HL-60/S4 treated with retinoic acid at 250 ng/mL for 4 days and 3 days (cell line): ENCODE results near the gene EIF3I.

Experiments used
- in situ Hi-C: fragments of 300-500 bp; cut with MboI; formaldehyde crosslinking; loops from 2 replicates; pipeline ENCODE4 v1.7.0; 2022; ENCODE audit warnings: low sequenced_read_pairs

EIF3I gene

DNA sequence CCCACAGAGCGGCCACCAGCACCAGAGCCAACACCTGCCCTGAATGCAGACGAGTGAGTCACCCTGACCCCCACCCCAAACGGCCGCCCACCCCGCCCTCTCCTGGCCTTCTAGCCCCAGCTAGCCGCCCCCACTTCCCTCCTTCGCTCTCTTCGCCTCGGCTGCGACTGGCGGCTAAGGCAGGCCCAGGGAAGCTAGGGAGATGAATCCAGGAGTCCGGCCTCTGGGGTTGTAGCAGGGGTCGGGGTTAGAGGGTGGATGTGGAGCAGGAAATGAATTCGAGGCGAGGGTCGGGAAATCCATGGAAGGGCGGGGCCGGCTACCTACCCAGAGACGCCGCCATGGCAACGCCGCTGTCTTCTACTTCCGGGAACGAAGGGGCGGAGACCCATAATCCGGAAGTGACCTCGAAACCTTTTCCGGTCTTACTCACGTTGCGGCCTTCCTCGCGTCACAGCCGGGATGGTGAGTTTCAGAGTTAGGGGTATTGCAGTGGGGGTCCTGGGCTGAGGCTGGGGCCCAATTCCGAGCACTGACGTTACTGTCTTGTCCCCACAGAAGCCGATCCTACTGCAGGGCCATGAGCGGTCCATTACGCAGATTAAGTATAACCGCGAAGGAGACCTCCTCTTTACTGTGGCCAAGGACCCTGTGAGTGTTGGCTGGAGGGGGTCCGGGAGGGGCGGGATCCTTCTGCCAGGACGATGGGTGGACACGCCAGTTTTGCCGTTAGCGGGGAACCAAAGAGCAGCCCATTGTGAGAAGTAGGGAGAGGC, at the start of gene EIF3I, which contains the start of gene TMEM234:
TSS of gene EIF3I (plus strand) at position 428 of the 776 bp plus-strand sequence. CDS start at position 463, 35 bp downstream.
TSS of gene TMEM234 (minus strand) at position 374 of the 776 bp plus-strand sequence. CDS start at position 343, 31 bp downstream.
- in situ Hi-C loops: no loop called here

DNA sequence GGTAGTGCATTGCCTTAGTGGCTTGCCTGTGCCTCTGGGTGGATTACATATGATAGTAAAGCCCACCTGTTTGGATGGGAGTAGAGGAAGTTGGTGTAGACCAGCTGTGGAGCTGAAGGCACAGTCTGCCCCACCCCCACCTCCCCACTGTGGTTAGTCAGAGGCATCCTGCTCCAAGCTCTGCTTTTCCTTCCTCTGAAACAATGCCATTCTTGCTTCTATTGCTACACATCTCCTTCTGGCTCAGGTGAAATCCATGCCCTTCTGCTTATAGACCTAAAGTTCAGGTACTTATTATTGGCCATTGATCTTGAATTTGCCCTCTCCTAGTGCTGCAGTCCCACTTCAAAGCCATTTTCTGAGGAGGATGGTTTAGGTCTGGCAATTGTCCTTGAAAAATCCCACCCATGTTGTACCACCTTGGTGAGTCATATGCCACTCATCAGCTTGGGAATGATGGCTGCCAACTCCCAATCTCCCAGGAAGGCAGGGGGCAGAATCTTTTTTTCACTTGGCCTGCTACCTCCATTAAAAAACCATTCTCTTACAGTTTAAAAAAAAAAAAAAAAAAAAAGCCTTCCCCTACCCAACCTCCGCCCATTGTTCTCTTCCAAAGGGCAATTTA, 49.5 kb upstream of the EIF3I start:
- in situ Hi-C loops: no loop called here

DNA sequence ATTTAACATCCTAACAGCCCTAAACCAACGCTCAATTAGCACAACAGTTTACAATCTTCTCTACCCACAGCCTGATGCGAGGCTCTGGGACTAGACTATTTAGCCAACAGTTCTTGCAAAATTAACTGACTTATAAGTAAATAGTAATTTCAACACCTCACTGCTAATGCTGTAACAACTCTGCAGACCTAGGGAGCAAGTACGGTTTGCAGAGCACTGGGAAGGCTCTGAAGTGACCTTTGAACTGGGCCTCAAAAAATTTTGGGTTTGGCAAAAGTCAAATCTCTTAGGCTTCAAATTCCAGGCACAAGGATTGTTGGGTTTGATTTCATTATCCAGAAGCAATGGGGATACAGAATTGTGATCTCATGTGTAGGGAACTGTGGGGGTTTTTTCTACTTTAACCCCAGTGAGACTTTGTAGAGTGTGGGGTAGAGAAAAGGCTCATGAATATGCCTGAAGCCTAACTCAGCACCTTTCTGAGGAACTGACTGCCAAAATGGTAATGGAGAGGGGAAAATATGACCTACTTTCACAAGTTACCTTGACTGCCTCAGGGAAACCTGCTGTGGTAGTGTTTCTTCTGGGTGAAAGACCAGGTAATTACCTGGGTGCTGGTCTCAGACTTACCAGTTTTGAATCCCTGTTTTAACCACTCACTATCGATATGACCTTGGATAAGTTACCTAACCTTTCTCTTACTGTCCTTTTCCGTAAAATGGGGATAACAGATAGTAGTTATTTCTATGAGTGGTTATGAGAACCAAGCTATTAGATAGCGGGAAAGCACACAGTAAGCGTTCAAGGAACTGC, 43.6 kb upstream of the EIF3I start:
- in situ Hi-C loops: no loop called here

DNA sequence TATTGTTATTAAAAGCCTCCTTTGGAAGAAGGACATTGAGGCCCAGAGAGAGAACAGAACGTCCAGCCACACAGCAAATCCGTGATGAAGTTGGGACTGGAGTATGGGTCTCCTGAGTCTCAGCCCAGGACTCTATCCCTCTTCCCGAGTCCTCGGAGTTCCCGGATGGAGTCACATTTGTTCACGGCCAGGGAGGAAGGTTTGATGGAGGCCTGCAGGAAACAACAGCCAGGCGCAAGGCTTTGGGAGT, 43.1 kb upstream of the EIF3I start:
- in situ Hi-C loops: no loop called here

DNA sequence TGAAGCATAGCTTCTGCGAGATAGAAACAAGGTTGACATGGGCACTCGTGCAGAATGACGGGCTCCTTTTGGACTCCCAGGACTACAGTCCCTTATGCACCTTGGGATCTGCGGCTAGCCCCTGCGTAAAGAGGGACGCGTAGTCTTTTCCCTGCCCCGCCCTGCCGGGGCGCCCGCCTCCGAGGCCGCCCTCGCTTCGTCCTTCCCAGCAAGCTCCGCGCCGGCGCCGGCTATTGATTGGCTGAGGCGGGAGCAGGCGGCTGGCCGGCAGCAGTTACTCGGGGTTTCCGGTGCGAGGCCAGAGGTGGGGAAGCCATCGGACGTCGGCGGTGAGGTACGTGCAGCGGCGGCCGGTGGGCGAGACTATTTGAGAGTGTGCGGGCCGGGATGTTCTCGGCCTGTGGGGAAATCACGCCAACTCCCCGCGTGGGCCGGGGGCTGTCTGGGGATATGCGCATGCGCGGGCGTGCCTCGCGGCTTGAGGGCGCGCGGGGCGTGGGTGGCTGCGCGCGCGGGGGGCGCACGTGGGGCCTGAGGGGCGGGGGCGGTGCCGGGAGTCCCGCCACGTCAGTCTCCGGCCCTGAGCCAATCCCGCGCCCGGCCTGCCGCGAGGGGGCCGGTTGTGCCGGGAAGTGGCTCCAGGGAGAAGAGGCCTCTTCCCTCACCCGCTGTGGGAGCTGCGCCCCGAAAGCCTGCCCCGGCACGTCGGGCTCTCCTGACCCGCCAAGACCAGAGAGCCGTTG, 42.6 kb upstream of the EIF3I start, which contains the start of gene TXLNA:
TSS of gene TXLNA (plus strand) at position 233 of the 743 bp plus-strand sequence. CDS start 671 bp downstream, outside the sequence.
- in situ Hi-C loops: no loop called here

DNA sequence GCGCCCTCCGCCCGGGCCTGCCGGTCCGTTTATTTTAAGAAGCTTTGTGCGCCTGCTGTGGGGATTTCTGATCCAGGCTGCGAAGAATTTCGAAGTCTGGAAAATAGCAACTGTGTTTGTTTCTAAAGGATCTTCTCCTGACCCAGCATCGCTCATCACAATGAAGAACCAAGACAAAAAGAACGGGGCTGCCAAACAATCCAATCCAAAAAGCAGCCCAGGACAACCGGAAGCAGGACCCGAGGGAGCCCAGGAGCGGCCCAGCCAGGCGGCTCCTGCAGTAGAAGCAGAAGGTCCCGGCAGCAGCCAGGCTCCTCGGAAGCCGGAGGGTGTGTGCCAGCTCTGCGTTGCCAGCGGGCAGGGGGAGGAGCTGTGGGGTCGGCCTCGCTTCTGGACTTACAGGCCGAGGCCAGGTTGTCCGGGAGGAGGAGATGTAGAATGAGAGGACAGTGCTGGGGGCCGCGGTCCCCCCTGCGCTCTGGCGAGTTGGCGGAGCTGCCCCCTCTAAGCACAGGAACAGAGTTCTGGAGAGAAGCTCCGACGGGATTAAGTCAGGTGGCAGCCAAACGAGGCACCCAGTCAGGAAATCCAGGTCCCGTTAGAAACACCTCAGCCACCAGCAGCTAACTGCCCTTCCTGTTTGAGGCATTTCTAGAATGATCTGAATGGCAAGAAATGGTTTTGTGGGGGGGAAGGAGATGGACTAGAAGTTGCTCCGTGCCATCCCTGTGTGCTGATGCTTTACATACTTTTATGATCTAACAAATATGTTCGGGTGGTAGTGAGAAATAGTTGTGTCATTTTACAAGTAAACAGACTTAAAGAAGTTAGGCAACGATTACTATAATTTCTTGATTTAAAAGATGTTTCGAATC, 41.8 kb upstream of the EIF3I start:
- in situ Hi-C loops: no loop called here

DNA sequence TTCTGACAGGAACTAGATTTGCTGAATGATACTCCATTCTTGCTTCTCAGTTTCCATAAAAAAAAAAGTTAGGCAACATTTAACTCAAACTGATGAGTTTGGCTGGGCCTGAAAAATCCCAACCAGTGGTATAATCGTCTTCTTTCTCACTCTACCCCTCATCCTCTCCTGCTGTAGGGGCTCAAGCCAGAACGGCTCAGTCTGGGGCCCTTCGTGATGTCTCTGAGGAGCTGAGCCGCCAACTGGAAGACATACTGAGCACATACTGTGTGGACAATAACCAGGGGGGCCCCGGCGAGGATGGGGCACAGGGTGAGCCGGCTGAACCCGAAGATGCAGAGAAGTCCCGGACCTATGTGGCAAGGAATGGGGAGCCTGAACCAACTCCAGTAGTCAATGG, 41.1 kb upstream of the EIF3I start:
- in situ Hi-C loops: no loop called here

DNA sequence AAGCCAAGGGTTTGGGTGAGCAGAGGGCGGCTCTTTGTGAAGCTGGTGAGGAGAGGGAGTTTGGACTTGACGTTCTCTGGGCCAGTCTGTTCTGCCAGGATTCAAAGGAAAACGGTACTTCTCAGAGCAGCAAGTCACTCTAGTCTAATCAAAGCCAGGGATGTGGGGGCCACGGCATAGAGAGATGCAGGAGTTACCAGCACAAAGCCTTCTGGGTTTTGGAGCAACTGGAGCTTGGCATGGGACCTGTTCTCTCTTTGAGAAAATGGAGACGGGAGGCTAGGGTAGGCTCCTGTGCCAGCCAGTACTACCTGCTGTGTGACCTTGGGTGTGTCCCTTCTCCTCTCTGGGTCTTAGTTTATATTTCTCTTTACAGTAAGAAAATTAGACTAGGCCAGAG, 40.6 kb upstream of the EIF3I start:
- in situ Hi-C loops: no loop called here

DNA sequence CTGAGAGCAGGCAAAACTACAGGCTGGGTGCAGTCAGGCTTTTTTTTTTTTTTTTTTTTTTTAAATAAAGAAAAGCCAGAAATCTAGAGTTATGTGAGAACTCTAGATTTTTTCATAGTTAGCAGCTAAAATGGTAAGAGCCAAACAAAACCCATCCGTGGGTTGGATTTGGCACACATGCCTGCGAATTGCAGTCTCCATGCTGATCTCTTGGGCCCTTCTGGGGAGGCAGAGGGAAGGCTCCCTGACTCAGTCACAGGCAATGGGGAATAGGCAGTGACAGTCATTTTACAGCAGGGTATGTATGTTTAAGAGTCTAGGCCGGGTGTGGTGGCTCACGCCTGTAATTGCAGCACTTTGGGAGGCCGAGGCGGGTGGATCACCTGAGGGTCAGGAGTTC, 40.1 kb upstream of the EIF3I start:
- in situ Hi-C loops: no loop called here

DNA sequence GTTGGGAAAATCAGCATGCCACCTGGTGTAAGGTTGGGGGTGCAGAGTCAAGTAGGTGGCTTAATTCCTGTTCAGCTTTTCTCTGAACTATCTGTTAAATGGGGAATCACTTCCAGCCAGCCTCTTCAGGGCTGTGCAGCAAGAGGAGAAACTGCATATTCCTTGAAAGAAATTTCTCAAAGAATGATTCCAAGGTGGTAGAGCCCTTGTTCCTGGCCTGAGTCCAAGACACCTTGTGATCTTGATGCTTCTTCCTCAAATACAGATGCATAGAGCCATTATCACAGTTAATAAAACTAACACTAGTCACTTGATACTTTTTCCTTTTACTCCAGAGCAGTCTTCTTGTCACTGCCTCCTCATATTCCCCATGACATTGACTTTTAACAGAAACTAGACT, 37.6 kb upstream of the EIF3I start:
- in situ Hi-C loops: no loop called here

DNA sequence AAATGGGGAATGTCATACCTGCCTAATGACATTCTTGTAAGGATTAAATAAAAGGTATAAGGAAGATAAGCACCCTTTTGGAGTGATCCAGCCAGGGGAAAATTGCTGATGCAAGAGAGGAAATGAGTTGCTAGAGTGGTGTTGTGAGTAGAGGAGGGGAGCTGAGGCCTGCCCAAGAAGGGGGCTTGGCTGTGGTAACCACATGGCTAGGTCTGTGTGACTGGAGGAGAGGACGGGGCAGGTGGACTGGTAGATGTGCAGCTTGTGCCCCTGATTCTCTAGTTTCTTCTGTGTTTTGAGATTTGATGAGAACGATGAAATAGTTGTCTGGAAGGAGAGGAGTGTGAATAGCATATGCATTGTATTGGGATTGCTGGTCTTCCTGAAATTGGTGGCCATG, 36.1 kb upstream of the EIF3I start:
- in situ Hi-C loops: no loop called here

DNA sequence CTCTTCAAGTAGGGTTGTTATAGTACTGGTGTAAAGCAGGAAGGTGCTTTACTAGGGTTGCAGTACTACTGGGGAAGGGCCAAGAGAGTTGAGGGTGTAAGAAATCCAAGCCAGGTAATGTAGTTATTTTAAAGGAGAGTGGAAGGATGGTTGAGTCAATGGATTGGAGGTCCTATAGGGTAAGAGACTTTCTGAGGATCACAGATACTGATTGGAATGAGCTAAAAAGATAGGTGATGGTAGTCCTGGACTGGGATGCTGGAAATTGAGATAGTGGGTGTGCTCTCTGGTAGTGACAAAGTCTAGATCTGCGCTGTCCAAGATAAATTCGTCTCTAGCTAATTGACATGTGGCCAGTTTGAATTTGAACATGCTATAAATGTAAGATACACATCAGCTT, 35.7 kb upstream of the EIF3I start:
- in situ Hi-C loops: no loop called here

DNA sequence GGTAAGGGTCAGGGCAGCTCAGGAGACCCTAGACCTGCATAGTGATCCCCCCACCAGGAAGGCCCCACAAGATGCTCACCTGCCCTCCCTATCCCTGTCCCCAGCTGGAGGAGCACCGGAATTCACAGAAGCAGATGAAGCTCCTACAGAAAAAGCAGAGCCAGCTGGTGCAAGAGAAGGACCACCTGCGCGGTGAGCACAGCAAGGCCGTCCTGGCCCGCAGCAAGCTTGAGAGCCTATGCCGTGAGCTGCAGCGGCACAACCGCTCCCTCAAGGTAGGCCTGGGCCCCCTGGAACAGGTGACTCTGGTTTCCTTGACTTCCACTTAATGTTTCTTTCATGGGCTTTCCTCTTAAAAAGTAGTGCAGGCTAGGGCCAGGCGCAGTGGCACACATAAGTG, 34.4 kb upstream of the EIF3I start:
- in situ Hi-C loops: no loop called here

DNA sequence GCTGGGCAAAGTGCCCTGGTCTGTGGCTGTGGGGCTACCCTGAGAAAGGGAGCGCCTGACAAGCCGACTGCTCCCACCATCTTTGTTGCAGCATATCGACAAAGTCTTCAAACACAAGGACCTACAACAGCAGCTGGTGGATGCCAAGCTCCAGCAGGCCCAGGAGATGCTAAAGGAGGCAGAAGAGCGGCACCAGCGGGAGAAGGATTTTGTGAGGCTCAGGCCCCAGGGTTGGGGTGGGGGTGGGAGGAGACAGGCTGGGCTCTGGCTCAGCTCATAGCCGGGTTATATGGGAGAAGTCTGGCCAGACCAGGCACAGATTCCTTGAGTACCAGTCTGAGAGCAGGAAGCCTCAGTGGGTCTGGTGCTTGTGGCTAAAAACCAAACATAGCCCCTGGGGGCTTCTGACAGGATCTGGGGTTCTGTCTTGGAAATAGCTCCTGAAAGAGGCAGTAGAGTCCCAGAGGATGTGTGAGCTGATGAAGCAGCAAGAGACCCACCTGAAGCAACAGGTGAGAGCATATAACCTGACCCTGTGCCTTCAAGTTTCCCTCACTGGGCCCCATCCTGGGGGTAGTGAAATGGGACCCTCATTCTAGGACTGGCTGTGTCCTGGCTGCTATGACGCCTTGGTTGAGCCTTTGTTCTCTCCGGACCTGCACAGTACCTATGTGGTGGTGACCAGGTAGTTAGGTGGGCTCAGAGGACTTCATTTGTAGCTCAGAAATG, 29.8 kb upstream of the EIF3I start:
- in situ Hi-C loops: no loop called here

DNA sequence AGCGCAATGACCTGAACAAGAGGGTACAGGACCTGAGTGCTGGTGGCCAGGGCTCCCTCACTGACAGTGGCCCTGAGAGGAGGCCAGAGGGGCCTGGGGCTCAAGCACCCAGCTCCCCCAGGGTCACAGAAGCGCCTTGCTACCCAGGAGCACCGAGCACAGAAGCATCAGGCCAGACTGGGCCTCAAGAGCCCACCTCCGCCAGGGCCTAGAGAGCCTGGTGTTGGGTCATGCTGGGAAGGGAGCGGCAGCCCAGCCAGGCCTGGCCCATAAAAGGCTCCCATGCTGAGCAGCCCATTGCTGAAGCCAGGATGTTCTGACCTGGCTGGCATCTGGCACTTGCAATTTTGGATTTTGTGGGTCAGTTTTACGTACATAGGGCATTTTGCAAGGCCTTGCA, 27.2 kb upstream of the EIF3I start:
- in situ Hi-C loops: no loop called here

DNA sequence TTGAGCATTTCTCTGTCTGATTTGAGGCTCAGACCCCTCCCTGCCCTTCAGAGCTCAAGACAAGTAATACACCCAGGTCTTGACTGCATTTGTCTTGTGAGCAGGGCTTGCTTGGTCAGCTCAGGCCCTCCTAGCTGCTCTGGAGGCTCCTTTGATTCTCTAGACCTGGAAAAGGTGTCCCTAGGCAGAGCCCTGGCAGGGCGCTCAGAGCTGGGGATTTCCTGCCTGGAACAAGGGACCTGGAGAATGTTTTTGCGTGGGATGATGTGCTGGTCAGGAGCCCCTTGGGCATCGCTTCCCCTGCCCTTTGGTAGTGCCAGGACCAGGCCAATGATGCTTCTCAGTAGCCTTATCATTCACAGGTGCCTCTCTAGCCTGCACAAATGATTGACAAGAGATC, 26.7 kb upstream of the EIF3I start:
- in situ Hi-C loops: no loop called here

DNA sequence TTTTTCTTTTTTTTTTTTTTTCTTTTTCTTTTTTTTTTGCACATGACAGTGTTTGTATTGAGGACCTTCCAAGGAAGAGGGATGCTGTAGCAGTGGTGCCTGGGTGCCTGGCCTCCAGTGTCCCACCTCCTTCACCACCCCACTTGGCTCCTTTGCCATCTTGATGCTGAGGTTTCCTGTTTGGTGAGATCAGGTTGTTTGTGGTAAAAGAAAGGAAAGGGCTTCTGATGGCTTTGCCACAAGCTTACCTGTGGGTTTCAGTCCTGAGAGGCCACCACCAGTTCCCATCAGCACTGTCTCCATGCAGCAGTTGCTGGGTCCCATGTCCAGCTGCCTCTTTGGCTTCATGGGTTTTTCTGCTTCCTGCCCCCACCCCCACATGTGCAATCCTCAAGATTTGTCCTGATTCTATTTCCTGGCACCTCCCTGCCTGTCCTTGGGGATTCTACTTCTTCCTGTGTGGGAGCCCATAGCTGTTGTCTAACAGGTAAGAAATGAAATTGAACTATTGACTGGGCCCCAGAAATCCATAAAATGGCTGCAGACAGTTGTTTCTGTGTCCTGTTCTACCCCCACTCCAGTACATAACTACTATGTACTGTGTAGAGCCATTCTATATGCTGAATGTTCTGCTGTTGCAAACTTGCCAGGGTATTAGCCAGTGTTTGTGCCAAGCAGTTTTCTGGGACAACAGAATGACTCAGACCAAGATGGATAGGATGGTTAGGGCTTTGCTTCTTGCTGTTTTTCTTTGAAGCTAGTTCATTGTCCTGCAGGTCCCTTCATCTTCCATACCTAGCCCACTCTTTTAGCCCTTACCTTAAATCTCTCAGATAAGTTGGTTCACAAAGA, 26.0 kb upstream of the EIF3I start:
- in situ Hi-C loops: no loop called here

DNA sequence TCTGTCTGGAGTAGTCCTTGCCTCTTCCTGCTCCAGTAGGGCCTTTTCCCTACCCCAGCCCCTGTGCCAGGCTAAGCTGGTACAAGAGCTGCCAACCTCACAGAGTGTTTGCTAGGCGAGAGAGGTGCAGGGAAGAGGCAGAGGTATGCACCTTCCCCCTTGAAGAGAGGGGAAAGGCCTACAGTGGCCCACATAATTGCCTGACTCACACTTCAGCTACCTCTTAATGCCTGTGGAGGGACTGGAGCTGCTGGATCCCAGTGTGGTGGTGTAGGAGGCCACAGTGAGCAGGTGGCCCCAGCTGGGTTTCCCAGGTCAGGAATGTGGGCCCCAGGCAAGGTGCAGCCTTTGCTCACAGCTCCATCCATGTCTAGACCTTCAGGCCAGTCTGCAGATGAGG, 25.1 kb upstream of the EIF3I start:
- in situ Hi-C loops: no loop called here

DNA sequence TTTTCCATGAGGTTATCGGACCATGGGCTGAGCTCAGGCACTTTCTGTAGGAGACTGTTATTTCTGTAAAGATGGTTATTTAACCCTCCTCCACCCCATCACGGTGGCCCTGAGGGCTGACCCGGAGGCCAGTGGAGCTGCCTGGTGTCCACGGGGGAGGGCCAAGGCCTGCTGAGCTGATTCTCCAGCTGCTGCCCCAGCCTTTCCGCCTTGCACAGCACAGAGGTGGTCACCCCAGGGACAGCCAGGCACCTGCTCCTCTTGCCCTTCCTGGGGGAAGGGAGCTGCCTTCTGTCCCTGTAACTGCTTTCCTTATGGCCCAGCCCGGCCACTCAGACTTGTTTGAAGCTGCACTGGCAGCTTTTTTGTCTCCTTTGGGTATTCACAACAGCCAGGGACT, 24.4 kb upstream of the EIF3I start:
- in situ Hi-C loops: no loop called here
